ENCODE measurements around the gene GPR32.
A peak's percentile ranks its signal among the peaks of the same experiment; 100 is the strongest.
"Not testable (repeated sequence)": the region's sequence is repeated elsewhere in the genome, so short reads cannot be mapped to it uniquely, and the experiment has no call there.

GPR32 gene, protein sequence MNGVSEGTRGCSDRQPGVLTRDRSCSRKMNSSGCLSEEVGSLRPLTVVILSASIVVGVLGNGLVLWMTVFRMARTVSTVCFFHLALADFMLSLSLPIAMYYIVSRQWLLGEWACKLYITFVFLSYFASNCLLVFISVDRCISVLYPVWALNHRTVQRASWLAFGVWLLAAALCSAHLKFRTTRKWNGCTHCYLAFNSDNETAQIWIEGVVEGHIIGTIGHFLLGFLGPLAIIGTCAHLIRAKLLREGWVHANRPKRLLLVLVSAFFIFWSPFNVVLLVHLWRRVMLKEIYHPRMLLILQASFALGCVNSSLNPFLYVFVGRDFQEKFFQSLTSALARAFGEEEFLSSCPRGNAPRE

DNA sequence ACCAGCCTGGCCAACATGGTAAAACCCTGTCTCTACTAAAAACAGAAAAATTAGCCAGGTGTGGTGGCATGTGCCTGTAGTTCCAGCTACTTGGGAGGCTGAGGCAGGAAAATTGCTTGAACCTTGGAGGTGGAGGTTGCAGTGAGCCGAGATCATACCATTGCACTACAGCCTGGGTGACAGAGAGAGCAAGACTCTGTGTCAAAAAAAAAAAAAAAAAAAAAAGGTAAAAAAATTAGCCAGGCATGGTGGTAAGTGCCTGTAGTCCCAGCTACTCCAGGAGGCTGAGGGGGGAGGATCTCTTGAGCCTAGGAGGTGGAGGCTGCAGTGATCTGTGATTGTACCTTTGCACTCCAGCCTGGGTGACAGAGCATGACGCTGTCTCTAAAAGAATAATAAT is at the start of gene GPR32:
TSS of gene GPR32 (plus strand) at position 301 of the 400 bp plus-strand sequence. CDS start 137 bp downstream, outside the sequence.
- DNase-seq, result not testable (repeated sequence)

DNA sequence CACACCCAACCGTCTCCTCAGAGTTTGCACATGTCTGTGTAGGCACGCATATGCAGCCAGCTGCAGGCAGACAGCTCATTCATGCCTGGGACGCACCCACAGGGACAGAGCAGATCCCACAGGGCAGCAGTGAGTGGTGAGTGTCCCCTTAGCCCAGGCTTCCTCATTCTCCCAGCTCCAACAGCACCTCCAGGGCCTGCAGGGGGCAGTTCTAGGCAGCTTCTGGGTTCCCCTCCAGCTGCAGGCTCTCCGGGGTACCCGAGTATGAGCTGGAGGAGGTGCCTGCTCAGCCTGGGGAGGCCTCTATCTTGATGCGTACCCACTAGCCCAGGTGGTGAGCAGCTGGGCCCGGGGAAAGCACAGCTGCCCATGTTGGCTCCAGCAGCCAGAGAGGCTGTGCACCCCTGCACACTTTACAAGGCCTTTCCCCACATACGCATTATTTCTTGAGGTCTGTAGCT is 49.3 kb upstream of the GPR32 start:
- DNase-seq, result no peak

DNA sequence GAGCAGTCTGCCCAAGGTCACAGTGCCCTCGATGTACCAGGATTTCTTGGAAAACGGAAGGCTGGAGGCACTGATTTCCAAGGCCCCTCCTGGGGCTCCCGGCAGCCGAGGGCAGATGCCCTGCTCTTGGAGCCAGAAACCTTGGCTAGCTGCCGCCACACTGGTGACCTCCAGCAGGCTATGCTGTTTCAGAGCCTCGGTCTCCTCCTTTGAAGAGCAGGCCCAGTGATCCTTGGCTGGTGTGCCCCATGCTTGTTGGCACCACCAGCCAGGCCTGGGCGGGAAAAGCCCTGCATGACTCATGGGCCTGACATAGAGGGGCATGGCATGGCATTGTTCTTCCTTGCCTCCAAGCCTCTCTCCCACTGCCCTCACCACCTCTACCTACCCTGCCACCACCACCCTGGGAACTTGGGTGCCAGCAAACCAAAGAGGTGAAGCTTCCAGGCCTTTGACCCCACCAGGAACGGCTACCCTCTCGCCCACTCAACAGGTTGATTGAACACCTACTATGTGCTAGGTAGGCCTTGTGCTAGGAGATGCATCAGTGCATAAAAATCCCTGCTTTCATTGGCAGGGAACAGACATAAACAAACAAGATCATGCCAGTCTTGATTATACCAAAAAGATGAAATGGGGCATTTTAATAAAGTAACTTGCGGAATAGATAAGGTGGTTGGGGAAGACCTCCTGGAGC is 48.7 kb upstream of the GPR32 start:
- no peak for DNase-seq

DNA sequence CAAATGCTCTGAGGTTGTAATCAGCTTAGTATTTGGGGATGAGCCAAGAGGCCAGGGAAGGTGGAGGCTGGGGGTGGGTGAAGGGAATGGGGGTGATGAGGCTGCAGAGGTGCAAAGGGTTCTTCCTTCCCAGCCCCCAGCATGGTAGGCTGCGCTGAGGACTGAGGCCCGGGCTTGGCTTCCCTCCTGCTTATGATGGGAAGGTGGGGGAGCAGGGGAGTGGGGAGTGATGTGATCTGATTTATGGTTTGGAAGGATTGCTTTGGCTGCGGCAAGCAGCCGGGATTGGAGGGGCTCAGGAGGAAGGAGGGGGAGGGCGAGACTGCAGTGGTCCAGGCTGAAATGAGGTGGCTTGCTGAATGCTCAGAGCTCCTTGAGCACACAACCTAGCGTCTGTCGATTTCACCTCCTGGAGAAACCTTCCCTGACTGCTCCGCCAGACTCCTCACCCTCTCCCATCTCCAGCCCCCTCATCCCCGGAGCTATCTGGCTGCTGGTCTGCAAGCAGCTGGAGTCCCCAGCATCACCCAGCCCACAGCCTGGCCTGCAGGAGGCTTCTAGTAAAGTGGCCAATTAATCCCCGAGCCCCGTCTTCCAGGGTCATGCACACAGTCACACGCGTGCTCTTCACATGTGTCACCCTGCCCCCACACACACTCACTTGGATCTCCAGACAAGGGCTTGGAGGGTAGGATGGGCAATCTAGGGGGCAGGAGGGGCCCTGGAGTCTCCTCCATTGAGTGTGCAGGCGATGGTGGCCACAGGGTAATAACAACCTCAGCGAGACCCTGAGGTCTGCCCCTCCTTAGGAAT is 47.9 kb upstream of the GPR32 start:
- DNase-seq, result no peak

DNA sequence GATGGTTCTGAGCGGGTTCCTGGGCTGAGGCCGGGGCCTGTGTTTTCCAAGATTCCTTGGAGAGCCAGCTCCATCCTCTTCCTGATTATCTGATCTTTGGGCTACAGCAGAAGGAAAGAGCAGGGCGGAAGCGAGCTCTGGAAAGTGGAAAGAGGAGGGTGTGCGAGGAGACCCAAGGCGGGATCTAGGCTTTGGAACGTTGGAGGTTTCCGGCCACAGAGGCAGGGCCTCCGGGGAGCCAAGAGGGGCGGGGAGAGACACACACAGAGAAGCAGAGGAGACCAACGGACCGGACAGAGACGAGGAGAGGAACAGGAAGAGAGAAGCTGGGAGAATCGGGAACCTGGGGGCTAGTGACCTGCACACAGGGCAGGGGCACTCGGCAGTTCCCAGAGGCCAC is 47.2 kb upstream of the GPR32 start, which contains the start of gene CLEC11A:
TSS of gene CLEC11A (plus strand) at position 296 of the 400 bp plus-strand sequence. CDS start 162 bp downstream, outside the sequence.
- DNase-seq, result no peak

DNA sequence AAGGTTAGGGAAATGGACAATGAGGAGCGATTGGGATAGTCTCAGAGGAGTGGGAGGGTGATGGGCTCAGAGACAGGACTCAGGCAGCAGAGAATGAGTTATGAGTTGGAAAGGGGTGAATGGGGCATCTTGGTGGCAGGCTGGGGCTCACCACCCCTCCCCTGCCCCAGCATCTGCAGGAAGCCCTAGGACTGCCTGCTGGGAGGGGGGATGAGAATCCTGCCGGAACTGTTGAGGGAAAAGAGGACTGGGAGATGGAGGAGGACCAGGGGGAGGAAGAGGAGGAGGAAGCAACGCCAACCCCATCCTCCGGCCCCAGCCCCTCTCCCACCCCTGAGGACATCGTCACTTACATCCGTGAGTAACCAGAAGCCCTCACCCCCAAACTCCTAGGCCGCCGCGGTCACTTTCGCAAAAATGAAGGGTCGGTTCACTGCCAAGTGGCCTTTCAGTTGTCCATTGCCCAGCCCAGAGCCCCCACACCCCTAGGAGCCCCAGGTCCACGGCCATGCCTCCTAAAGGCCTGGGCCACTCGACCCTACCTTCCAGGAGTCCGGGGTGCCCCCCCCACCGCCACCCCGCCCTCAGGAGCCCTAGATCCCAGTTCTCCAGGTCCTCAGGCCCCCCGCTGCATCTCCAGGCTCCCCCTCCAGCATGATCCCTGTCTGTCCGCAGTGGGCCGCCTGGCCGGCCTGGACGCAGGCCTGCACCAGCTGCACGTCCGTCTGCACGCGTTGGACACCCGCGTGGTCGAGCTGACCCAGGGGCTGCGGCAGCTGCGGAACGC is 46.3 kb upstream of the GPR32 start:
- DNase-seq, result no peak

DNA sequence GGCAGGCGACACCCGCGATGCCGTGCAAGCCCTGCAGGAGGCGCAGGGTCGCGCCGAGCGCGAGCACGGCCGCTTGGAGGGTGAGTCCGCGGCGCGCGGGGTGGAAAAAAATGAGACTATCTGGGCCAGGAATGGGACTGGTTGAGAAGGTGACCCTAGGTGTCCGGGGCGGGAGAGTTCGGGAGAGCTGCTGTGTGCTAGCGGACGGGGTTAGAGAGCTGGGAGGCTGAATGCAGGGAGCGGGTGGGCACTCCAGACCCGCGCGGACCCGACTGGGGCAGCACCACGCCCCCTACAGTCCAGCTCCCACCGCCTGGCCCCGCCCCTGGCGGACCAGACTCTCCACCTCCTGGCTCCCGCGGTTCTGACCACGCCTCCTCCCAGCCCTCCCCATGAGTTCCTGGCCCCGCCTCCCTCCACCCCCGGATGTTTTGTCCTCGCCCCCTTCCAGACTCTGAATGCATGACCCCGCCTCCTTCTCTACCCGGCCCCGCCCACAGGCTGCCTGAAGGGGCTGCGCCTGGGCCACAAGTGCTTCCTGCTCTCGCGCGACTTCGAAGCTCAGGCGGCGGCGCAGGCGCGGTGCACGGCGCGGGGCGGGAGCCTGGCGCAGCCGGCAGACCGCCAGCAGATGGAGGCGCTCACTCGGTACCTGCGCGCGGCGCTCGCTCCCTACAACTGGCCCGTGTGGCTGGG is 45.6 kb upstream of the GPR32 start:
- peak; percentile 81 for DNase-seq

DNA sequence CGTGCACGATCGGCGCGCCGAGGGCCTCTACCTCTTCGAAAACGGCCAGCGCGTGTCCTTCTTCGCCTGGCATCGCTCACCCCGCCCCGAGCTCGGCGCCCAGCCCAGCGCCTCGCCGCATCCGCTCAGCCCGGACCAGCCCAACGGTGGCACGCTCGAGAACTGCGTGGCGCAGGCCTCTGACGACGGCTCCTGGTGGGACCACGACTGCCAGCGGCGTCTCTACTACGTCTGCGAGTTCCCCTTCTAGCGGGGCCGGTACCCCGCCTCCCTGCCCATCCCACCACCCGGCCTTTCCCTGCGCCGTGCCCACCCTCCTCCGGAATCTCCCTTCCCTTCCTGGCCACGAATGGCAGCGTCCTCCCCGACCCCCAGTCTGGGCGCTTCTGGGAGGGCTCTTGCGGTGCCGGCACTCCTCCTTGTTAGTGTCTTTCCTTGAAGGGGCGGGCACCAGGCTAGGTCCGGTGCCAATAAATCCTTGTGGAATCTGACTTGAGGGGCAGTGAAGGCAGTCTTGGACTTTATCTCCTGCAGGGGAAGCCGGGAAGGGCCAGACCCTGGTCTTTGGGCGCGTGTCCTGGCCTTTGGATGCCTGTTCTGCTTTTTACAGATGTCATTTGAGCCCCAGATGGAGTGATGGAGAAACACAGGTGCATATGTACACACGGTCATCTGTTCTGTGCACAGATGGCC is 44.9 kb upstream of the GPR32 start:
- no peak for DNase-seq

DNA sequence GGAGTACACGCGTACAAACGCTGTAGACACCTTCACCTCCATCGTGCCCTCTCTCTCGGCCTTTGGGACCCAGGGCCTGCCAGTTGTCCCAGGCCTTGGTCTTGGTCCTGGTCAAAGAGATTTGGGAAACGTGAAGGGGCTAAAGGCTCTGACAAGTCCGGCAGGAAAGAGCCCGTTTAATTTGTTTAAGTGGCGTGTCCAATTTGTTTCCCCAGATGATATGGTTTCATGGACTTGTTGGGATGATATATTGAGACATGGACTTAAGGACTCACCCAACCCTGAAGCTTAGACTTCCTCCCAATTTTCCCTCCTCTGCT is 44.4 kb upstream of the GPR32 start:
- DNase-seq, result no peak

DNA sequence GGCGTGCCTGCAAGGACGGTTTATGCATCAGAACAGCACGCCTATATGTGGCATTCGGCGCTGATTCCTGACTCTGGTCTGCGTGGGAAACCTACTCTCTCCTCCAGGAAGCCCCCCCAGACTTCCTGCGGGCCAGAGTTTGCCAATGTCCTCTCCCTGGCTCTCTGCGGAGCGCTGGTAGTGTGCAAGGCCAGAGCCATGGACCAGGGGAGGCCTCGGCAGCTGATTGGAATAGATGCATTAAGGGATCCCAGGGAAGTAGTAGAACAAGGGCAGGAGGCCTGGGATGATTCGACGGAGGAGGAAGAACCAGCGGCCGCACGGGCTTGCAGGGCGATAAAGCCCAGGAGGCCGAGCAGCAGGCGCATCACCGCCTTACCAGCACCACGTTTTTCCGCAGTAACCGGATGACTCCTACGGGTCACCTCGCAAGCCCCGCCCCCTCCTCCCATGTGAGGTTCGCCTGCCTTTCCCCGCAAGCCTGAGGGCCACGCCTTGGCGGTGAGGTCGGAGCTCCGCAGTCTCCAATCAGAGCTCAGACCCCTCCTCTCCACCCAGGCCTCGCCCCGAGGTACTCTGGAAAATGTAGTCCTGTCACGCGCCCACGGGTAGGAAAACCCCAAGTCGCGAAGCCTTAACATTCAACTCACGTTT is 42.1 kb upstream of the GPR32 start:
- peak; percentile 26 for DNase-seq

DNA sequence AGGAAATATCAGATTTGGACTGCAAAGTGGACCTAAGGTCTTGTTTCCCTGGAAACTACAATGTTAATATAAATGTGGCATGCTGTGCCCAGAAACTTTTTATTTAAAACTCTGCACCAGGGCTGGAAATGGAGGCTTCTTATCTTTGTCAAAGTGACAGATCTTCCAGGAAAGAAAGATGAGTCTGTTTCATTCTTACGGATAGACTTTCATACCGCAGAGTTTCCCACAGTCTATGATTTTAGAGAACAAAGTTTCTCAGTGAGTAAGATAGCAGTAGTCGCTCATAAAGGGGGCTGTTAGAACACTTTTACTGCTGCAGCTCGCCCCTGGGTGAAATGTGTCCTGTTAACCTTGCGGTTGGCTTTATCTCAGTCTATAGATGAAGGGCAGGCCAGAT is 40.4 kb upstream of the GPR32 start:
- no peak for DNase-seq

DNA sequence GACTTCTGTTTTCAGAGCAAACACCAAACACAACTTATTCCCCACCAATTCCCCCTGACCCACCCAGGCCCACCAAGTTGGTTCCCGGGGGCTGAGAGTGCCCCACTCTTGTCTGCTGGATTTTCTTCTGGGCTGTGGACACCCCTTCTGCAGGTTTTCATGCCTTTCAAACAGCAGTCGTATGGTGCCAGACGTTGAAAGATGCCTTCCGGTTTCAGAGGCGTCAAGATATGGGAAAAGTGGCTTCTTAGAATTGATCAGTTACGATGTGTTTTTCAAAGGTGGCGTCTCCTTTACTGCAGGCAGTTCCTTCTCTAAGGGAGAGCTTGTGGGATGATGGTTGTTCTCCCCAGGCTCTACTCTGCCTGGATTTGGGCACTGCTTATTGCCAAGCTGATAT is 34.4 kb upstream of the GPR32 start:
- no peak for DNase-seq

DNA sequence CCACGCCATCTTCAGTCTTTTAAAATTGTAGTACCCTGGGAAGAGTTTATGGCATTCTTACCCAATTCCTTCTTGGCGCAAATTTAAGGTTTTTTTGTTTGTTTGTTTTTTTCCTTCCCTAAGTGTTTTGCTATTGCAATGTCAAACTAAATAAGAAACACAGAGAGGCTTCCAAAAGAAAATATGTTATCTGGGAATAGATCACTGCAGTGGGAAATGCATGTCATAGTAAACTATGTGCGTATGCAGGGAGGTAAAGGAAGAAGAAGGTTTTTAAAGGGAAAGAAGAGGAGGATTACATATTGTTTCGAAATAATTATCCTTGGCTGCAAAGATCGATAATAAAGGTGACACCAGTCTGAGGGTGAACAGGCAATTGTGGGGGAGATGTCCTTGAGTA is 33.9 kb upstream of the GPR32 start:
- no peak for DNase-seq

DNA sequence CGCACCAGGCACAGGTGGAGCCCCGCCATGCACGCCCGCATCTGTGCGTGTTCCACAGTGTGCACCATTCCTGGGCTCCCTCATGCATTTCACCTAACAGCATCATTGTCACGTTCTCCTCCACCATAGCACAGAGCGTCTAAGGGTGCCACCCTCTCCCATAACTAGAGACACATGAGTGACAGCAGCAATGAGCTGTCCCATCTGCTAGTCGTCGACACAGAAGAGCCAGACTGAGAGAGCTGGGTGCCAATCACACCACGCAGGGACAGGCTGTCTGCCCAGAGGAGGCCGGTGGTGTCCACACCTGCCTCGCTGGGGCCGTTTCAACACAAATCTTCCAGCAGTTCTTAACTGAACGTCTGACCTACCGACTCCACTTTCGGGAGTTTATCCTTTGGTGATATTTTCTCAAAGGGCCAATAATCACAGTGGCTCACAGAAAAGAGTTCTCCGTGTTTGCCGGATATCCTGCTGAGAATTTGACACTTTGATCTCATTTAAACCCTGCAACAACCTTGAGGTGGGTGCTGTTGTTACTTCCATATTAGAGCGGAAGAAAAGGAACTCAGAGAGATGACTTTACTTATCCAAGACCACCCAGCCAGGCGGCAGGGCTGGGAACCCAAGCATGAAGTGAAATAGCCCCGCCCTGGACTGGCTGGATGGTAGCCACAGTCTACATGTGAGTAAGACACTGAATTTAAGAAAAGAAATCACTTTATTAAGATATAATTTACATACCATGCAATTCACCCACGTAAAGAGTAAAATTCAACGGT is 30.9 kb upstream of the GPR32 start:
- no peak for DNase-seq

DNA sequence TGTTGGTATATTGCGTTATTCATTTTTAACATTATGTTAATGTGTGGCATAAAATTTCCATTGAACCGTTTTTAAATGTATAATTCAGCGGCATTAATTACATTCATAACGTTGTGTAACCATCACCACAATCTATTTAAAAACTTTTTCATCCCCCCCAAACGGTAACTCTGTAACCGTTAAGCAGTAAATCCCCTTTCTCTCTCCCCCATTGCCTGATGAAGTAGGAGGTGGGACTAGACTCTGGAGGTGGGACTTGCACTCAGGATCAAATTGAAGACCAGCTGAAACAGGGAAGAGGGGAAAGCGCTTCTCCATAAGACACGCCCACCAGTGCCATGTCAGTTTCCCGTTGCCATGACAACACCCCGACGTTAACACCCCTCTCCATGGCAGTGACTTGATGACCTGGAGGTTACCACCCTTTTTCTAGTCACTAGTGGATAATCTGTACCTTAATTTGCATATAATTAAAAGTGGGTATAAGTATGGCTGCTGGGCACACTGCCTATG is 30.3 kb upstream of the GPR32 start:
- no peak for DNase-seq

DNA sequence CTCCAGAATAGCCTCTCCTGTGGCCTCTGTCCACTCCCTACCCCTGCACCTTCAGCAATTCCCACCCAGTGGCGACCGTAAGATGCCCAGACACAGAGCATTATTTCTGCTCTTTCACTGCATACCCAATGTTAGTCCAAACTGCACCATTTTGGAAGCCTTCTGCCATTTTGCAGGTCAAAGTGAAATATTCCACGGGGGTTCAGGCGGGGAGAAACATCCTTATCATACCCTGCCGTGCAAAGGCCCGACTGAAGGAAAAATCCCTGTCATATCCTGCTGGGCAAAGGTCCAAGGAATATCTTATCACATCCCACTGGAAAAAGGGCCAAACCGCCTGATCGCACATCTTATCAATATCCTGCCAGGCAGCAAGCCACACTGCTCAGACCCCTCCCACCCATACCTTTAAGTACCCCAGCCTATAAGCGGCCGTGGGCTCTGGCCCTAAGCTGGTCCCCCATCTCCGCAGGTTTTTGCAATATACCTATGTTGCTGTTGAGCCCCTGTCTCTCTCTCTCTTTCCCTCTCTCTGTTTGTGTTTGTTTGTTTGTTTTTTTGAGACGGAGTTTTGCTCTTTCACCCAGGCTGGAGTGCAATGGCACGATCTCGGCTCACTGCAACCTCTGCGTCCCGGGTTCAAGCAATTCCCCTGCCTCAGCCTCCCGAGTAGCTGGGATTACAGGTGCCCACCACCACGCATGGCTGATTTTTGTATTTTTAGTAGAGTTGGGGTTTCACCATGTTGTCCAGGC is 28.9 kb upstream of the GPR32 start:
- DNase-seq, result no peak

DNA sequence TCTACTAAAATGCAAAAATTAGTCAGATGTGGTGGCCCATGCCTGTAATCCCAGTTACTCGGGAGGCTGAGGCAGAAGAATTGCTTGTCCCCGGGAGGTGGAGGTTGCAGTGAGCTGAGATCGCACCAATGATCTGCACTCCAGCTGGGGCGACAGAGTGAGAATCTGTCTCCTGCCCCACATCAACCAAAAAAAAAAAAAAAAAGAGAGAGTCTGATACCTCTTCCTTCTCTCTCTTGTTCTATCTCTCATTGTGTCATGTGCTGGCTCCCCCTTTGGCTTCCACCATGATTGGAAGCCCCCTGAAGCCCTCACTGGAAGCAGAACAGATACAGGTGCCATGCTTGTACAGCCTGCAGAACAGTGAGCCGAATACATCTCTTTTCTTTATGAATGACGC is 26.7 kb upstream of the GPR32 start:
- DNase-seq, result no peak

DNA sequence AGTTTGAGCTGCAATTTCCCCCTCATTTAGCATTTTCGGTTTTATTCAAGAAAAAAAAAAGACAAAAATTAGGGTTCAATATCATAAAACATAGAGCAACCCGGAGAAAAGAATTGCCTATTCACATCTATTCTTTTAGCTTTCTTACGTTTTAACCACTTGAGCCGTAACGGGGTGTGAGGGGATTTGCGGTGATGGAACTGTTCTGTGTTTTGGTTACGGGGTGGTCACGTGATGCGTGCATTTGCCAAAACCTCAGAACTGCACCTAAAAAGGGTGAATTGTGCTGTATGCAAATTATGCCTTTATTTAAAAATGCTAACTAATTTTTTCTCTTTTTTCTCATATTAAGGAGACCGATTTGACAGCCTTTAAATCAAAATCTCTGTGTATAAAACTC is 25.0 kb upstream of the GPR32 start:
- DNase-seq, result no peak

DNA sequence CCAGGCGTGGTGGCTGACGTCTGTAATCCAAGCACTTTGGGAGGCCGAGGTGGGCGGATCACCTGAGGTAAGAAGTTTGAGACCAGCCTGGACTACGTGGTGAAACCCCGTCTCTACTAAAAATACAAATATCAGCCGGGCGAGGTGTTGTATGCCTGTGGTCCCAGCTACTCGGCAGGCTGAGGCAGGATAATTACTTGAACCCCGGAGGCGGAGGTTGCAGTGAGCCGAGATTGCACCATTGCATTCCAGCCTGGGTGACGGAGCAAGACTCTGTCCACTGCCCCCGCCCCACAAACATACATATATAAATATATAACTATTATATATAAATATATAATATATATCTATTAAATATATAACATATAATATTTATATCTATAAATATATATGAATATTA is 23.1 kb upstream of the GPR32 start:
- not testable (repeated sequence) for DNase-seq
